GM19023 (cell line): ENCODE results near the gene CABP2.

ENCODE experiments used
- ATAC-seq: cut with Tn5 transposase; IDR thresholded peaks from one replicate; pipeline ENCODE4 v1.9.1; 2021; ENCODE audit warnings: mild to moderate bottlenecking, moderate library complexity; ENCODE audit not compliant: unreplicated experiment

CABP2 gene

GRCh38 chr11:67508486-67509121 lies 14.6 kb downstream of the CABP2 start:
- peak; percentile 39 for ATAC-seq

- ATAC-seq, result peak; percentile 78
Observed at GRCh38 chr11:67507864-67508485, 15.3 kb downstream of the CABP2 start, which contains the start of gene CDK2AP2. Gene CDK2AP2, minus strand, starts transcription at chr11:67508162. Its CDS starts 80 bp downstream, at chr11:67508082.

DNA sequence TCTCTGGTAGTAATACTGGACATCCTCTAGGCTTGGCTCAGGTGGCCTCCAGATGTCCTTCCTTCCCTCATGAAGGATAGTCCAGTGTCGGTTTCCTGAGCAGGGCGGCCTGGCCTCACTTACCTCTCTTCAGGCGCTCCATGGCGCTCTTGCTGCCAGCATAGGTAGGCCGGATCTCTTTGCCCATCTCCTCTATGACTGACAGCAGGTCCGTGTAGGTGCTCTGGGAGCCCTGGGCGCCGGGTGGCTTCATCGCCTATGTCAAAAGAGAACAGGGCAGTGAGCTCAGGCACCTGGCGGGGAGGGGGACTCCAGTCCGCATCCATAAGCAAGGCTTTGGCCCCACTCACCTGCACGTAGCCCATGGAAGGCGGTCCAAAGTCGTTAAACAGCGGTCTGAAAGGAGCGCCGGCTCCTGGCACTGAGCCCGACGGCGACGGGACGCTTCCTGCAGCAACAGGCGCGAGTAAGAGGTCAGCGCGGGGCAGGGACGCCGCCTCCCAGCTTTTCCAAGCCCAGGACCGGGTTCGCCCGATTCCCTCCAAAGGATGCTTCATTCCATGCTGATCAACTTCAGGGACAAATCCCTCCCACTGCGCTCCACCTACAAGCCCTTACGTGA lies 15.9 kb downstream of the CABP2 start:
- no peak for ATAC-seq

GRCh38 chr11:67506426-67507051 lies 16.7 kb downstream of the CABP2 start:
- no peak for ATAC-seq

DNA sequence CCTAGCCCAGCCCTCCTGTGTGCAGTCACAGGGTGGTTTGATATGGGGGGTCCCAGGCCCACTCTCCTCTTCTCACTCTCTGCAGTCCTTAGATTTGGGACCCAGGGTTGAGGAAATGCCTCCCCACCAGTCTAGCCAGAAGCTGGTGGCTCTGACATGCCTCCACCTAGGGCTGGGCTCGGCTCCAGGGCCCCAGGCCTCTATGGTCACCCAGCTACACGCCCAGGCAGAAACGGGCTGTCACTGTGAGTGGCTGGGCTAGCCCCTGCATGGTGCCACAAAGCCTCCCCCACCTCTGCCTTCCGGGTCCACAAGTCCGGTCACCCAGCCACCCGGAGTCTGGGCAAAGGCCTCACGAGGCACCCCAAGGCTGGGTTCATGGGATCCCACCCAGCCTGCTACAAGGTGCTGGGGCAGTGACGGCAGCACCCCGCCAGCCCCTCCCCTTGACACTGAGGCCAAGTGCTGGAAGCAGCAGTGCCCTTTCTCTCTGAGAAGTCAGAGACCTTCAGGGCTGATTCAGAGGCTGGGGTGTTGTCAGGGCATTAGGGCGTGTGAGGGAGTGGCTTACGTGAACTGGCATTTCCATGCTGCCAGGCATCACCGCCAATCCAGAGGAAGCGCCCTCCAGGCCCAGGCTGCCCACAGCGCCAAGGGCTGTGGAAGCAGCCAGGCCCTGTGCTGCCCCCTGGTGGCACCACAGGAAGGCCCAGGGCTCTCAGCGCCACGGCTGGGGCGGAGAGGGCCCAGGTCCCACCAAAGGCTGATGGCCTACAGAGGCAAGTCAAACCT lies 17.4 kb downstream of the CABP2 start:
- ATAC-seq, result no peak

- ATAC-seq, result no peak
Observed at GRCh38 chr11:67504950-67505581, 18.2 kb downstream of the CABP2 start, which contains the start of gene PITPNM1. Gene PITPNM1, minus strand, starts transcription at chr11:67505363. Its CDS starts 1,183 bp downstream, at chr11:67504180.

DNA sequence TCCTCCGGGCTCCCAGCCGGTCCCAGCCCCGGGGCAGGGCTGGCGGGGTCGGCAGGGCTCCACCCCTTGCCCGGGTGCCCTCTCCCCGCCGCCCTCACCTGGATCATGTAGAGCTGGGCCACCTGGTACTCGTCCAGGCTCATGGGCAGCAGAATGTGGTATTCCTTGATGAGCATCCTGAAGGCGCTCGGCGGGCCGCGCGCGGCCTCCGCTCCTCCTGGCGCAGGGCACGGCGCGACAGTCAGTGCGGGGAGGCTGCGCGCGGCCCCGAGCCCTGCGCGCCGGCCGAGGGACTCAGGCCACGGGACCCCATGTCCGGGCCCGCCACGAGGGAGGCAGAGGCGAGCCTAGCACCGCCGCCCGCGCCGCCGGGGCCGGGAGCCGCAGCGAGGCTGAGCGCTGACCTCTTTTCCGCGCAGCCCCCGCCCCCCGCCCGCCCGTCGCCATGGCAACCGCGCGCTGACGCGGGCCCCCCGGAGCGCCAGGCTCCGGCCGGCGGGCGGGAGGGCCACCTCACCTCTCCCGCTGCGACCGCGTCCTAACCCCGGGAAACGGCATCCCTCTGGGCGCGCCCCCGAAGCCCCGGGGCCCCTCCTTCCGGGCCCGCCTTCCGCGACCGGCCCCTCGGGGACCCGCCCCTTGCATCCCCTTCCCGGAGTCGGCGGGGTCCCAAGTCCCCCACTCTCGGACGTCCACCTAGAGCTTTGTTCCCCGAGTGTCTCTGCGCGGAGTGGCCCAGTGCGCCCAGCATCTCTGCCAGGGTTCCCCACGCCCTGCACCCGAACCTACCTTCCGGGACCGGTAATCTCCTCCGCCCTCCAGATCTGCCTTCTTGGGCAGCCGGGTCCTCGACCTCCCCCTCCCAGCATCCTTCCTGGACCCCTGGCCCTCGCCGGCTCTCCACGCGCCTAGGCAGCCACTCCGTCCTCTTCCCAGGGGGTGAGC lies 19.0 kb downstream of the CABP2 start:
- no peak for ATAC-seq

GRCh38 chr11:67503119-67504004 lies 19.9 kb downstream of the CABP2 start:
- no peak for ATAC-seq

DNA sequence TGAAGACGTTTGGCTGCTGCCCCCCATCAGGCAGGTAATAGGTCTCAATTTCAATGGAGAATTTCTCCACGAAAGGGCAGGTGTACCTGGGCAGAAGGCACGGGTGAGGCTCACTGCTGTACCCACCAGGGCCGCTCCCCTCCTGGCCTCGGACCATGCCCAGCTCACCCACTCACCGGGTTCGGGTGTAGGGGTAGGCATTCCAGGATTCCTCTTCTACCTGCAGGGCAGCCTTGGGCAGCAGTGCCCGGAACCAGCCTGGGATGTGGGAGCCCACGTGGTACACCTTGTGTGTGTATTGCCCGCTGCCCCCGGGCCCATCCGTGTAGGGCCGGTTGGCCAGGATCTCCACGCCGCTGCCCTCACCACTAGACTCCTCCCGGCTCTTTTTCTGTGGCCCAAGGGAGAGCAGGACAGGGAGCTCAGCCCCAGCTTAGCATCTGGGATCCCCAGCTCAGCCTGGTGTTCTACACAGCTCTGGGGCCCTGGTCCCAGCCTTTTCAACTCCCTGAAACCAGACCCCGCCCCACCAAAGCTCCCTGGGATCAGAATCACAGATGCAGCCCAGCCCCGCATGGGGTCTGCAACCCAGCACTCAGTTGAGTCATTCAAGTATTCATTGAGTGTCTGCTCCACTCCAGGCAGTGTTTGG lies 20.8 kb downstream of the CABP2 start:
- no peak for ATAC-seq

- no peak for ATAC-seq
Observed at GRCh38 chr11:67501854-67502253, 21.4 kb downstream of the CABP2 start.

DNA sequence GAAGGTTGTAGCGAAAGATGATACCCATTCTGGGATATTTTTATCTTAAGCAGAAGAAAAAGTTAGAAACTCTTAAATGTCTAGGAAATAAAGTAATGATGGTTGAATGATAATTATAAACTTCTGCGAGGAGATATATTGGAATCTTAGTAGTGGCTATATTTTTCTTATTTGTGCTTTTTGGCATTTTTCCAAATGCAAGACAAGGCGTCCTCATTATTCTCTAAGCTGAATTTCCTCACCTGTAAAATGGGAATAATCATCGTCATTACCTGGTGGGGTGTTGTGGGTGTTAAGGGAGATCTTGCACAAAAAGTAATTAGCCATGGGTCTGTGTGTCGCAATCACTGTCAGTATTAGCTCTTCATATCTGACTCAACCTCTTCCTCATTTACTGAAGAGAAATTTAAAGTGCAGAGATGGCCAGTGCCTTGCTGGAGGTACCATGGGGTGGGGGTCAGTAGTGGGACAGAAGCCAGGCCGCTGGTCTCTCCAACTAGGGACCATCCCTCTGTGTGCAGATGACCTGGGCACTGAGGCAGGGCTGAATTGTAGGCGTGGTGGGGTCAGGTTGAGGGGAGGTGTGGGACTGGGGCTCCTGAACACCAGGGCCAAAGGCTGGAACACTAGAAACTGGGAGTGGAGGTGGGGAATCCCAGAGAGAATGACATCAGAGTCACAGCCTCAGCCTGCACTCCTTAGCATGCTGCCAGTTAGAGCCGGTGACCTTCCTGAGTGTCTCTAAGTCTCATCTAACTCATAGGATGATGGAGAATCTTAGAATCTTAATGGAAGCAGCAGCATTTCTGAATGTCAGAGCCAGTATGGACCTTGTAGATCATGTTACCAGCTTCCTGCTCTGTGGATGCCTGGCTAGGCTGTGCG lies 22.2 kb downstream of the CABP2 start:
- no peak for ATAC-seq

GRCh38 chr11:67500484-67500821 lies 22.8 kb downstream of the CABP2 start:
- no peak for ATAC-seq

- no peak for ATAC-seq
Observed at GRCh38 chr11:67499808-67500483, 23.3 kb downstream of the CABP2 start.

DNA sequence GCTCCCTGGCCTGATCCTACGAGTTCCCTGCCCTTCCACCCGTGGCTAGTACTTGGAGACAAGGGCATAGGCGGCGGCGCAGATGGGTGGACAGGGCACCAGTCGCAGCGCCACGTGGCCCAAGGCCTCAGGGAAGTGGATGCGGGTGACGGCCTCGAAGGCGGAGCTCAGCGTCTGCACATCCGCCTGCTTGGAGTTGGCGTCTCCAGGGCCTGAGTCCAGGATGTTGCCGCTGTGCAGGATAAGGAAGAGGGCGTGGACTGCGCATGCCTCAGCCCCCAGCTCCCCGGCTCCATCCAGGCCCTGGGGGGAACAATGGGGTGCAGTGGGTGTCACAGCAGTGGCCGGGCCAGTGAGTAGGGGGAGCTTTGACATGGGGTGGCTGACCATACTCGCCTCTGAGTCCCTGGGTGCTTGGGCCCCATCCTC lies 24.7 kb downstream of the CABP2 start:
- no peak for ATAC-seq

DNA sequence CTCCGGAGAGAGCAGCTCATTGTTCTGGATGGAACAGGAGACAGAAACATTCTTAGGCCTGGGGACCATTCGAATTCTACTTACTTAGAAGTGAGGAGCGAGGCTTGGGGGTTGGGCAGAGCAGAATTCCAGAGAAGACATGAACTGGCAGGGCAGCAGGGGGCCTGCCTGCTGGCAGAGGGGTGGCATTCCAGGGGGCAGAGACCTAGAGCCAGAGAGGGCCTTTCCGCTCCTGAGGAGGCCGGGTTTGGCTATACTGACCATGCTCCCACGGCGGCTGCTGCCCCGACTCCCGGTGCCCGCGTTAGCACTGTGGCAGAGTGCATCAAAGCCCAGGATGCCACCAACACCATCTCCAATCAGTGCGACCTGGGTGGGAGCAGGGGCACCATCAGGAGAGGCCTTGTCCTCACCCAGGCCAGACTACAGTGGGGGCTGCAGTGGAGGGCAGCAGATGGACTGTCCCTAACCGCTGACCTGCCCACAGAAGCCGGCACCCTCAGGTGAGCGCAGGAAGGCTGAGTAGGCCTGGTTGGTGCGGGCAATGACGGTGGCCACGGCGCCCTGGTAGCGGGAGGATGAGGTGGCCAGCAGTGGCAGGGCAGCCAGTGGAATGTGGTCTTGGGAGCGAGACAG lies 25.5 kb downstream of the CABP2 start:
- ATAC-seq, result no peak

DNA sequence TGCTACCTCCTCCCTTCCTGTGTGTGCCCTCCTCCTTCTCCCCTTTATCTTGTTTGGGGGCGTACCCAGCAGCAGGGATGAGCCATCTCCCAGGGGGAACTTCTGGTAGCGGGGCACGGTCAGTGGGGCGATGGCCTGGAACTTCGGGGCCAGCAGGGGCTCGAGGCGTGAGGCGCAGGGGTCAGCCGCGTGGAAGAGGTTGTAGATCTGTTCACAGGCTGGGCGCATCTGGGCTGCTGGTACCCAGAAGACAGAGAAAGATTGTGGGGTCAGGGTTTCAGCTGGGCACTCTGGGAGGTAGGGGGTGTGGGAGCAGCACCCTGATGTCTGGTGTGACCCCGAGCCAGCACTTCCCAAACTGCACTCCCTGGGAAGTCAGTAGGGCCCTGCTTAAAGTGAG lies 27.1 kb downstream of the CABP2 start:
- ATAC-seq, result no peak
